Endothelial cell of hepatic sinusoid (primary cell): ENCODE results near the gene COPS4.
"Not testable (repeated sequence)": the region's sequence is repeated elsewhere in the genome, so short reads cannot be mapped to it uniquely, and the experiment has no call there.

Experiments used
- in situ Hi-C: cut with HindIII; loops from 2 replicates; pipeline ENCODE4 v1.10.0; 2017; ENCODE audit warnings: low sequenced_read_pairs

The COPS4 gene

DNA sequence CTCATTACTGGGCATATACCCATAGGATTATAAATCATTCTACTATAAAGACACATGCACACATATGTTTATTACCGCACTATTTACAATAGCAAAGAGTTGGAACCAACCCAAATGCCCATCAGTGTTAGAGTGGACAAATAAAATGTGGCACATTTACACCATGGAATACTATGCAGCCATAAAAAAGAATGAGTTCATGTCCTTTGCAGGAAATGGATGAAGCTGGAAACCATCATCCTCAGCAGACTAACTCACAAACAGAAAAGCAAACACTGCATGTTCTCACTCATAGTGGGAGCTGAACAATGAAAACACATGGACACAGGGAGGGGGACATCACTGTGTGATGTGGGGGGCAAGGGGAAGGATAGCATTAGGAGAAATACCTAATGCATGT, 11.4 kb upstream of the COPS4 start:
- in situ Hi-C loops, result not testable (repeated sequence)

DNA sequence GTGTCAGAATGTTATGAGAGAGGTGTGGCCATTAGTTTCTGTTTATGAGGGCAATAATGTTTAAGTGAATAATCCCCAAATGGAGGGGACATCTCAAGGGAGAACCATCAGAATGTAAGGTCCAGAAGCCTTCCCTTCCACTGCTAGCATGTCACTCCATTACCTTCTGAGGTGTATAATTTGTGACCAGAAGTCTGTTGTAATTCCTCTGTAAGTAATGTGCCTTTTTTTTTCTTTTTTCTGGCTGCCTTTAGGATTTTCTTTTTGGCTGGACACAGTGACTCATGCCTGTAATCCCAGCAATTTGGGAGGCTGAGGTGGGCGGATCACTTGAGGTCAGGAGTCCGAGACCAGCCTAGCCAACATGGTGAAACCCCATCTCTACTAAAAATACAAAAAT, 10.8 kb upstream of the COPS4 start:
- in situ Hi-C loops, result no loop called here

DNA sequence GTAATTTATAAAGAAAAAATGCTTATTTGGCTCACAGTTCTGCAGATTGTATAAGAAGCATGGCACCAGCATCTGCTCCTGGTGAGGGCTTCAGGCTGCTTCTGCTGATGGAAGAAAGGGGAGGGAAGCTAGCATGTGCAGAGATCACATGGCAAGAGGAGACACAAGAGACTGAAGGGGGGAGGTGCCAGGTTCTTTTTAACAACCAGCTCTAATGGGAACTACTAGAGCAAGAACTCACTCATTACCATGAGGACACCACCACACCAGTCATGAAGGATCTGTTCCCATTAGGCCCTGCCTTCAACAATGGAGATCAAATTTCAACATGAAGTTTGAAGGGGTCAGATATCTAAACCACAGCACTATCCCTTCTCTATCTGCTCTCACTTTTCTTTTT, 9.4 kb upstream of the COPS4 start:
- in situ Hi-C loops, result no loop called here

DNA sequence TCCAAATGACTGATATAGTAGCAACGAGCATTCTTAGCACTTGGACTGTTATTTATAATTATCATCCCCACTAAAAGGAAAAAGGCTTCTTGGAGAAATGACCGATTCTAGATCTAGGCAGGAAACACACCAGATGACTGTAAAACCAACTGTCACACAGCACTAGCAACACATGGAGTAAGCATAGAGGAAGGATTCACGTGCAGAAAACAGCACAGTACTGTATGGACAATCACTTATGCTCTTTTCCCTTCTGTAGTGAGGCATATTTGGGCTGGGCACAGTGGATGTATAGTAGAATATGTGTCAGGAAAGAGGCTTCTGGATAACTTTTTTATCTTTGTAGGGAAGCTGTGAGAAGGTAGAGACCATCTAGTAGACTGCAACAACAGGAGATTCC, 6.0 kb upstream of the COPS4 start:
- in situ Hi-C loops, result no loop called here

- in situ Hi-C loops, result no loop called here
These were observed 5.3 kb upstream of the COPS4 start for GRCh38 chr4:83029688-83030087.

DNA sequence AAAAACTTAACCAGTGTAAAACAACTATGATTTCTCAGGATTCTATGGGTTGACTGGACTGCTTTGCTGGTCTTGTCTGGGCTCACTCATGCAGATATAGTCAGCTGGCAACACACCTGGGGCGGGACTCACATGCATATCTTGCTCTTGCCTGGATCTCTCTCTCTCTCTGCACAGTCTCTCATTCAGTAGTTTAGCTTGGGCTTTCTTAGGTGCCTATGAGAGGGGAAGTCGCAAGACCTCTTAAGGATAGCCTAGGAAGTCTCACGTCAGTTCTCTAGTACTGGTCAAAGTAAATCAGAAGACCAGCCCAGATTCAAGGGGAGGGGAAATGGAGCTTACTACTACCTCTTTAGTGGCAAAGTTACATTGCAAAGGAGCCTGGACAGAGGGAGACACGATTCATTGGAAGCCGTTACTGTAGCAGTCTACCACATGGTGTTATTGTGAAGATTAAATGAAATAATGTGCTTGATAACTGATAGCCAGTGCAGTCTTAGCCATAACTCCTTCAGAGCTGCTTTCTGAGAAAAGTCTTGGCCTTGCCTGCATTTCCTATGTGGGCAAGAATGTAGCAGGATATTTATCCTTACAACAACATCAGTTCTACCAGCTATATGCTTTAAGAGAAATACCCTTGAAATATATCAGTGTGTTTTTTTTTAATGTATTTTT, 2.1 kb downstream of the COPS4 start:
- in situ Hi-C loops, result no loop called here

- in situ Hi-C loops, result no loop called here
These were observed 5.3 kb downstream of the COPS4 start for GRCh38 chr4:83040269-83040668.

- in situ Hi-C loops, result not testable (repeated sequence)
These were observed 8.2 kb downstream of the COPS4 start for GRCh38 chr4:83043157-83043556.

DNA sequence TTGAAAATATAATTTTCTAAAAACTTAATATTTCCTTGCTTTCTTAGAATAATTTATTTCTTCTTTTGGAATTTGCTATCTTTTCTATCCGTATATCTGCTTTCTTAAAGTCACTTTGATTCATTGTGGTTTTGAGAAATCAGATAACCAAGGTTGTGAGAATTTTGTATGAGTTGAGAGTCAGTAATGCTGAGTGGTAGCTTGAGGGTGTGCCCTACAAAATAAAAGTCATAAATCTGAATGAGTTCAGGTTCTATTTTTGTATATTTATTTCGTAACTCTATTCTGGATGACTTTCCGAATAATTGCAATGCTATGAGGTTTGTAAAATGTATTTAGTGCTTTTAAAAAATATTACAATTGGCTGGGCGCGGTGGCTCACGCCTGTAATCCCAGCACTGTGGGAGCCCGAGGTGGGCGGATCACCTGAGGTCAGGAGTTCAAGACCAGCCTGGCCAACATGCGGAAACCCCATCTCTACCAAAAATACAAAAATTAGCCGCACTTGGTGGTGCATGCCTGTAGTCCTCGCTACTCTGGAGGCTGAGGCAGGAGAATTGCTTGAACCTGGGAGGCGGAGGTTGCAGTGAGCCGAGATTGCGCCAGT, 8.9 kb downstream of the COPS4 start:
- in situ Hi-C loops, result no loop called here

DNA sequence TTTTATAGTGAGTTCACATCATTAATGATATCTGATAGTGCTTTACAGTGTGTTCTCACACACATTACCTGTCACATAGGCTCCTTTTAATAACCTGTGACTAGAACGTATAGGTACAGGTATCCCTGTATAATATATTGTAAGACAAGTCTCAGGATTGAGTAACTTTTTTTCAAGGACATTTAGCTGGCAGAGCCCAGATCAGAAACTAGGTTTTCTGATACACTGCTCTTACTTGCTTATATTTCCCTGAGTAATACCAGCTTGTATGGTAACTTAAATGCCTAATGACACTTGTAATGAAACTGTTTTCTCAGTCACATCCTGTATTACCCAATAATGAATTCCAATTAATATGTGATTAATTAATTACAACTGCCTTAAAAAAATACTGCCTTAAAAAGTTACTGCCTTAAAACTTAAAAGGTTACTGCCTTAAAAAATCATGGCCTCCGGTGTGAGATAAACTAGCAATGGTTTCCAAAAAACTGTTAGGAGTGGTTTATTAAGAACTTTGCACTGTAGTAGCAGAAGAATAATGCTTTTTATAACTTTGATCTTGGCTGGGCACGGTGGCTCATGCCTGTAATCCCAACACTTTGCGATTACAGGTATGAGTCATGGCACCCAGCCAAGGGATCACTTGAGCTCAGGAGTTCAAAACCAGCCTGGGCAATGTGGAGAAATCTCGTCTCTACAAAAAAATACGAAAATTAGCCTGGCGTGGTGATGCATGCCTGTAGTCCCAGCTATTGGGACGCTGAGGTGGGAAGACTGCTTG, 11.9 kb downstream of the COPS4 start:
- in situ Hi-C loops, result no loop called here

- in situ Hi-C loops, result not testable (repeated sequence)
These were observed 13.8 kb downstream of the COPS4 start for GRCh38 chr4:83048781-83049180.

GRCh38 chr4:83054928-83055327, 19.9 kb downstream of the COPS4 start:
- in situ Hi-C loops, result no loop called here

DNA sequence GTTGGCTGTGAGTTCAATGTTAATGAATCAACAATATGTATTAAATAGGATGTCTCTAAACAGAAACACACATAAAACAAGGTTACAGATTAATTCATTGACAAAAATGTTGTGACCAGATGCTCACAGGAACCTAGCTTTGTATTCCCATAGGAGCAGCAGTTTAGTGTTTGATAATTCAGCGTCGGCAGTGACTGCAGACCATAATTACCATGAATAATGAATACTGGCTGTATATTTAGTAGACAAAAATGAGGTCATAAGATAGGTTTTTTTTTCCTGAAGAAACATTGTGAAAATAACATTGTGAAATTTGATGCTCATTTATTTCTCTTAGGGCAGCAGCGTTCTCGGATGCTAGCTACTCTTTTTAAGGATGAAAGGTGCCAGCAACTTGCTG, 27.8 kb downstream of the COPS4 start:
- in situ Hi-C loops, result no loop called here

- in situ Hi-C loops, result no loop called here
These were observed 30.3 kb downstream of the COPS4 start for GRCh38 chr4:83065266-83065665.

- in situ Hi-C loops, result no loop called here
These were observed 32.2 kb downstream of the COPS4 start for GRCh38 chr4:83067058-83067639.

- in situ Hi-C loops, result no loop called here
These were observed 36.1 kb downstream of the COPS4 start for GRCh38 chr4:83071116-83071515.

GRCh38 chr4:83074086-83074704, 39.2 kb downstream of the COPS4 start:
- in situ Hi-C loops, result no loop called here

- in situ Hi-C loops, result not testable (repeated sequence)
These were observed 39.8 kb downstream of the COPS4 start for GRCh38 chr4:83074783-83075182.

- in situ Hi-C loops, result no loop called here
These were observed 40.5 kb downstream of the COPS4 start for GRCh38 chr4:83075311-83076095.

DNA sequence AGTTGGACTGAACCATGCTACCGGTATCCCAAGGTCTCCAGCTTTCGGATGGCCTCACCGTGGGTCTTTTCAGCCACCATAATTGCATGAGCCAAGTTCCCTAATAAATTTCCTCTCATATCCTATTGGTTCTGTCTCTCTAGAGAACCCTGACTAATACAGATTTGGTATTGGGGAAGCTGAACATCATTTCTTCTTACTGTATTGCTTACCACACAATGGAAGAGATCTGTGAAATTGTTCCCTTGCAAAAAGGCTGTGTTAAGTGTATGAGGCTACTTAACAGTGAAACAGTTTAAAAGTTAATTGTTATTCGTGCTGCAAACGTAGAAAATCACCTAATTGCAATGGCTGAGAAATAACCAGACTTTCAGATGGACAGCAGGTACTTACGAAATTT, 45.6 kb downstream of the COPS4 start:
- in situ Hi-C loops, result loop anchor here (5.0 kb wide), 1 partner anchor 207 kb away; no protein-coding TSS in a partner anchor
